Right hindlimb (tissue), 1 donor: ENCODE results near the gene BPIFB3.

Experiments used
- DNase-seq: peaks from one replicate; pipeline ENCODE4 v3.0.0-alpha.2; 2018

BPIFB3 gene, protein sequence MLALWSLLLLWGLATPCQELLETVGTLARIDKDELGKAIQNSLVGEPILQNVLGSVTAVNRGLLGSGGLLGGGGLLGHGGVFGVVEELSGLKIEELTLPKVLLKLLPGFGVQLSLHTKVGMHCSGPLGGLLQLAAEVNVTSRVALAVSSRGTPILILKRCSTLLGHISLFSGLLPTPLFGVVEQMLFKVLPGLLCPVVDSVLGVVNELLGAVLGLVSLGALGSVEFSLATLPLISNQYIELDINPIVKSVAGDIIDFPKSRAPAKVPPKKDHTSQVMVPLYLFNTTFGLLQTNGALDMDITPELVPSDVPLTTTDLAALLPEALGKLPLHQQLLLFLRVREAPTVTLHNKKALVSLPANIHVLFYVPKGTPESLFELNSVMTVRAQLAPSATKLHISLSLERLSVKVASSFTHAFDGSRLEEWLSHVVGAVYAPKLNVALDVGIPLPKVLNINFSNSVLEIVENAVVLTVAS

DNA sequence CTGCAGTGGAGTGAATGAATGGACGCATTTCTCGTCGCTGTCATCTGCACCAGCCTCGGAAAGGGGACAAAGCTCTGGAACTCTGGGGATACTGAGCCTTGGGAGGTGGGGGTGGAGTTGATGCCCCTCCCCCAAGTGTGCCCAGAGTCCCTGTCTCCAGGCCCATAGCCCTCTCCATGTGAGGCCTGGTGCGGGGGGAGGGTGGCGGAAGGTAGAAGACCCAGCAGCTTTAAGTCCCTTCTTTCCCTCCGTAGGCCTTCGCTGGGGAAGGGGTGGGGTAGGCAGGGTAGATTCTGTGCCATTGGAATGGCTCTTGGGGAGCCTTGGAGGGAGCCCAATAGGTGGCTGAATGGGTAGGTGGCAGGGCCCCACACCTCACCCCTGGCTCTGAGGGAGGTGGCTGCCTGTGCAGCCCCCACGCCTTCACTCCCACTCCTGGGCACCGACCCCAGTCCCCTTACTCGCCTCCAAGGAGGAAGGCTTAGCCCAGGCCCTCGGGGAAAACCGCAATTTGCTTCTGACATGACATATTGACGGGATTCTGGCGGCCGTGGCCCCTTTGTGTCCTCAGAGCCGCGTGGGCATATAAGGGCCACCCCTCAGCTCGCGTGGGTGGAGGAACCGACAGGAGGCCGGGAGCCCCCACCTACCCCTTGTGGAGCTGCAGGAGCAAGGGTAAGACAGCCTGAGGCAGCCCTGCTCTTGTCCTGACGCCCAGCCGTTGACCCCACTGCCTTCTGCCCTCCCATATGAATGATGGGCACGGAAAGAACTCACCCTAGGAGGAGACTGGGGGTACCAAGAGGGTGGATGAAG lies at the start of gene BPIFB3:
Gene BPIFB3 (plus strand): TSS at position 613 of the 816 bp plus-strand sequence. CDS start 1,533 bp downstream, outside the sequence.
- no peak for DNase-seq

DNA sequence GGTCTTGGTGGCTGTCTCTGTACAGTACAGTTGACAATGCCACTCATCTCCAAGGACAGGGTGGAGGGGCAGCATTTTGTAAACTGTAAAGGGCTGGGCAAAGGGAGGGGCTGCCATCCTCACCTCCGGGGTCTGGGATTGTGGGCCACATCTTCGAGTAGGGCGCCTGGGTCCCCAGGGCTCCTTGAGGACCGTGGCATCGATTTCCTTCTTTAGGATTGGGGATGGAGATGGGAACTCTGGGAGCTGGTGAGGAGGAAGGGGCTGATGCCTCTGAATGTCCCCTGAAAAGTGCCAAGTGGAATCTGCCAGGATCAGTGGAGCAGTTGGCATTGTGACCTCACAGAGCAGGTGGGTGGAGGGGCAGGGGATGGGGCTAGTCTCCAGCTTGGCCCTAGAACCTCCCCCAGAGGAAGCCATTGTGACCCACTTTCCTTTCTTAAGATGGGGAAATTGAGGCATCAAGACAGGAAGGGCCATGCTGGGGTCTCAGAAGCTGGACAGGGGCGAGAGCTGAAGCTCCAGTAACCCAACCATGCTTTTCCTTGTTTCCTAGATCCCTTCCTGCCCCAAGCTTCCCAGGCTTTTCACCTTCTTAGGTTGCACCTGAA lies 49.5 kb upstream of the BPIFB3 start, which contains the start of gene SUN5:
Gene SUN5 (minus strand): TSS at position 293 of the 611 bp plus-strand sequence. CDS start 93 bp downstream, at position 200.
- DNase-seq, result no peak

DNA sequence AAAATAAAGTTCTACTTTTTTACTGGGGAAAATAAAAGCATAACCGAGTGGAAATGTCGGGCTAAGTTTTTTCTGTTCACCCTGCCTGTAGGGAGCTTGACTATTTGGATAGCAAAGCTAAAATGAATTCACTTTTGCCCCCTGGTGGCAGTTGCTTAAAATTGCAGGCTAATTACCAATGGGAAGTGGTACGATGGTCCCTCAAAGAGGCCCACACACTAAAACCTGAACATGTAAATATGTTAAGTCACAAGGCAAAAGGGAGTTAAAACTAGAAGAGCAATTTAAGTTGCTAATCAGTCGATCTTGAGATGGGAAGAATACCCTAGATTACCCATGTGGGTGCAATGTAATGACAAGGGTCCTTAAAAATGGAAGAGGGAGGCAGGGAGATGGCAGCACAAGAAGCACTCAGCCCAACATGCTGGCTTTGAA lies 48.6 kb upstream of the BPIFB3 start:
- no peak for DNase-seq

DNA sequence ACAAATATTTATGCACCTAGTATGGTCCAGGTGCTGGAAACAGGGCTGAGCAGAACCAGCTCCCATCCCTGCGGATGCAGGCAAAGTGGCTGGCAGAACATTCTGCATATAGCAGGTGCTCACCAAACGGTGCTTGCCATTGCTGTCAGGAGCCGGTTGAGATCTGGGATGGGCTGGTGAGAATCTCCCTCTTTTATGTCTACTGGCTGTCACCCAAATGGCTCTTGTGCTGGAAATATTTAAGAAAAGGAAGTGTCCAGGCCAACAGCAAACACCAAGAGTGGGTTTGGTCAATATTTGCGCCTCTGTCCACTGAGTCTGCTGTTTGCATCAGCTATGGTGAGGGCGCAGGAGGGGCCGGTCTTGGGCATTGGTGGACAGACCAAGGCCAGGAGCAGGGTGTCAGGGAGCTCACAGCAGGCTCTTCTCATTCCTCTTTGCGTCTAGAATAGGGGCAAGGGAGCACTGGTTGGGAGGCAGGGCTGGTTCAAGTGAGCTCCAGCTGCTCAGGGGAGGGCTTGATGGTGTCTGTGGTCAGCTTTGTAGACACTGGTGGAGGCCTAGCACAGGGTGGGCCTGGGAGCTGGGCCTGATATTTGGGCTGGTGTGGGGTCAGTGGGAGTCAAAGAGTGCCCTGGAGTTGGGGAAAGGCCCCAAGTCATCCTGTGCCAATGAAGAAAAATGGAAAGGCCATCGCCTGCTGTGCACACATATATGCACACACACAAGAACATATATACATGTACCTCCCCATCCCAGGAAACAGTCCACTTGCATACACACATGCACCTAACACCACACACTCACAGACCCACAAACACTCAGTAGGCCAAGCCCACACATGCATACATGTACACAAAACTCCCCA lies 47.6 kb upstream of the BPIFB3 start:
- DNase-seq, result no peak

DNA sequence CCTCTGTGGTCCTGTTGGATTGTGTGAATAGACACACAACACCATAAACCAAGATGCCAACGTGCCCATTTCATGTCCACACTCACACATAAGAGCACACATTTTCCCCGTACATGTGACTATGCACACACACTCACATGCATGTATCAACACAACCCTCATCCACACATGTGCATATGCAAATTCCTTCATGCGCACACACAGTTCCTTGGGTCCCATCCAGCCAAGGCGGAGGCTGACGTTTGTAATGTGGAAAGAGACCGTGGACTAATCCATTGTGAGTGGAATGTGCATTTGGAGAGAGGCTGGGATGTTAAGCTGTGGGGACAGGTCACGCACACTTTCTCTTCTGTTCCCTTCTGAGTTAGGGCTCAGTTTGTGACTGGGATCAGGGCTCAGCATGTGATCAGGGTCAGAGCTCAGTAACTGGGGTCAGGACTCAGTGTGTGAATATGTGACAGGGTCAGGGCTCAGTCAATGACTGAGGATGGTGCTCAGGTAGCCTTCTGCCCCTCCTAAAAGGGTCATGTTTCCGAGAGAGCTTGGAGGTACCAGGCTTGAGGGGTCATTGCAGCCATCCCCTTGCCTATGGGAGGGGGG lies 46.8 kb upstream of the BPIFB3 start:
- no peak for DNase-seq

DNA sequence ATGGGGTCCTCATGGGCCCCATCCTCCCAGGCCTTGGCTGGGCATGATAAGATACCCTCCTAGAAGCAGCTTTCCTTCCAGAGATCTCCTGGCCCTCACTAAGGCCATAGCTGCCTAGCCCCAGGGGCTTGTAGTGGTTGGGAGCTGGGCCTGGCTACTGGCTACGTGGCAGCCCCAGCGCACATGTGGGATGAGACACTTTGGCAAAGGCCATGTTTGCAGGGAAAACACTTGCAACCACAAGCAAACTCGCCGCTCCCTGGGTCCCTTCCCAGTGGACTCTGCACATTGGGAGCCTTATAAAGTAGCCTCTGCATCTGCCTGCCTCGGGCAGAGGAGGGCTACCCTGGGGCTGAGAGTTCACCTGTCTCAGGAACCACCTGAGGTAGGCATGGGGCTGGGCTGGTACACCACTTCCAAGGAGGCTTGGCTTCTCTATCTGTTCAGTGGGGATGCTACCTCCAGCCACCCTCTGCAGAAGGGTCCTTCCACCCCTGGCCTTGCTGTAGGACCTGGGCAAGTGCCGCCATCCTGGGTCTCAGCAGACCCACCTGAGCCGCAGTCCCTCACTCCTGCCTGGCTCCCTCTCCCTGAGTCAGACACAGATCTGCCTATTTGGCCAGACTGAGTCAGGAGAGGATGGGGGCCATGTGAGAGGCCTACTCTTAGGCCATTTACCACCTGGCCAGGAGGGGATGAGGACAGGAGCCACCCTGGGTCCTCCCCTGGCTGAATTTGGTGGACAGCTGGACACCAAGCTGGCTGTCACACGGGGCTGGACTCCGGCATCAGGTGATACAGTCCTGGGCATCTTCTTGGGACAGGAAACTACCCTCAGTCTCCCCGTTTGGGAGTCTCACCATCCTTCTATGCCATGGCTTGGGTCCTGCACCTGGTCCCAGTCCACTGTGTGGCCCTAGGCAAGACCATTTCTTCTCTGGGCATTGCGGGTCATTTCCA lies 46.0 kb upstream of the BPIFB3 start, which contains the start of gene BPIFB2:
Gene BPIFB2 (plus strand): TSS at position 329 of the 960 bp plus-strand sequence. CDS start 871 bp downstream, outside the sequence.
- no peak for DNase-seq

DNA sequence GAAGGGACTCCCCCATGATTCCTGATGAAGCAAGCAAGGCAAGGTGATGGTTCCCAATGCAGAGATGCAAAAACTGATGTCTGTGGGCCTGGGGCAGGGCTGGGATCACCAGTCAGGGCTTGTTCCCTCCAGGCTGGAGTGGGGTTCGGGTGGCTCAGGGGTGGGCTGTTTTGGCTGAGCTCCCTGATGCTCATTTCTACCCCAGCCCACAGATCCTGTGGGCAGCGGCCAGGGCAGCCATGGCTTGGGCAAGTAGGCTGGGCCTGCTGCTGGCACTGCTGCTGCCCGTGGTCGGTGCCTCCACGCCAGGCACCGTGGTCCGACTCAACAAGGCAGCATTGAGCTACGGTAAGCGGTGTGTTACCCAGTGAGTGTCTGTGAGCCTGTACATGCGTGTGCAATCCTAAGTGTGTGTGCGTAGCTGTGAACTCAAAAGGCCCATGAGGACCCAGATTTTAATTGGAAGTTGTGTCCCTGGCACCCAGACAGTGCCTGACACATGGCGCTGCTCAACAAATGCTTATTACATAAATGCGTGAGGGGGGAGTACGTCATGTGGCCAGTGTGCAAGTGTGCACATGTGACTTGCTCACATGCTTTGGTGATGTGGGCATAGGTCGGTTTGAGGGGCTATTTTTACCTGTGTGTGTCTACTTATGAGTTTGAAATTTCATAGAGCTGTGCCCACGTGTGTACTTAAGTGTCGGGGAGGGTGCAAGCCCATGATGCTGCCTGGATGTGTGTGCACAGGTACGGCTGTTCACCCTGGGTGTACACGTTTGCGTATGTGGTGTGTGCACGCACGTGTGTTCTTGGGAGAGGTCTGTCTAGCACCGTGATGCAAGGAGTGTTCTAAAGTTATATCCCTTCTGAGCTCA lies 45.1 kb upstream of the BPIFB3 start:
- DNase-seq, result no peak

DNA sequence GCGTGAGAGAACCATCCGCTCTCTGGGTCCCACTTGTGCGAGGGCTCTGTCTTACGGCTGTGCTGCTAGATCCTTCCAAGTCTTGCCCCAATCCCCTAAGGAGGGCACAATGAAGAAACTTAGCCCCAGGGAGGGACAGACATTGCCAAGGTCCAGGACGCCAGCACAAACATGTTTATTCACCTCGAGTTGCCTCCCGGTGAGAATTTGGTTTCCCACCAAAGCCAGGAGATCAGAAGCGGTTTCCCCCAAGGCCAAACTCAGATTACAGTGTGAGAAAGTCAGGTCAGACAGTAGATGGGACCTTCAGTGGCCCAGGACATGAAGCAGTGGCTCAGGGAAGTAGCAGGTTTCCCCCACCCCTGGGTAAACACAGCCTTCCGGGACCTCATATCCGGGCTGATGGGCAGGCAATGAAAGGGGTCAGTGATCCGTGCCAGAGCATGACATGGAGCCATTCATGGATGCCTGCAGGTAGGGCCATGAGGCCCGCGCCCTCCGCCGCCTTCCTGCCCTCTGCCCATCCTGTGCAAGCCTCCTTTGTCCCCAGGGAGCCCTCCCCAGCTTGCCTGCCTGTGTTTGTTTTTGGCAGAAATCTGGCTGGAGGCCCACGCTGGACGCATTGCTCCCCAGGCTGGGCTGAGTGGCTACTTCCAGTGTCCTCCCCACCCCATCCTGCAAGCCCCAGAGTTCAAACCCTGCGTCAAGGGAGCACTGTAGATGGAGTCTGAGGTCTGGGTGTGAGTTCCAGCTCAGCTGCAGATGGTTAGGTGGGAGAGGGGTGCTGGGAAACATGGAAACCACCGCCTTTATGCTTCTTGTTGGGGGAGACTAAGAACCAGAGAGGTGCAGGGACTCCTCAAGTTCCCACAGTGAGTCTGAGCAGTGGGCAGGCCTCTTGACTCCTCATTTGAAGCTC lies 44.2 kb upstream of the BPIFB3 start:
- DNase-seq, result no peak

DNA sequence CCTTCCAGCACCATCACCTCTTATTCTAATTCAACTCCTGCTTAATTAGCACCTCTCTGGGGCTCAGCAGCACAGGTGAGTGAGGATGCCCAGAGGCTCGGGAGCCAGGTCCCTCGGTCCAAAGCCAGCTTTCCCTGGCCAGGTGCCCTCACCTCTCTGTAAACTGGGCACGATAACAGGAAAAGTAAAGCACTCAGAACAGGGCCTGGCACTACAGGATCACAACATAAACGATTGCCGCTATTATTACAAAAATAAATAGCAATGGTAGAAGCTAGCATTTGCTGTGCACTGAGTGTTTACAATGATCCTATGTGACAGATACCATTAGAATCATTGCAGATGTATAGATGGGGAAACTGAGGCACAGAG lies 43.6 kb upstream of the BPIFB3 start:
- no peak for DNase-seq

DNA sequence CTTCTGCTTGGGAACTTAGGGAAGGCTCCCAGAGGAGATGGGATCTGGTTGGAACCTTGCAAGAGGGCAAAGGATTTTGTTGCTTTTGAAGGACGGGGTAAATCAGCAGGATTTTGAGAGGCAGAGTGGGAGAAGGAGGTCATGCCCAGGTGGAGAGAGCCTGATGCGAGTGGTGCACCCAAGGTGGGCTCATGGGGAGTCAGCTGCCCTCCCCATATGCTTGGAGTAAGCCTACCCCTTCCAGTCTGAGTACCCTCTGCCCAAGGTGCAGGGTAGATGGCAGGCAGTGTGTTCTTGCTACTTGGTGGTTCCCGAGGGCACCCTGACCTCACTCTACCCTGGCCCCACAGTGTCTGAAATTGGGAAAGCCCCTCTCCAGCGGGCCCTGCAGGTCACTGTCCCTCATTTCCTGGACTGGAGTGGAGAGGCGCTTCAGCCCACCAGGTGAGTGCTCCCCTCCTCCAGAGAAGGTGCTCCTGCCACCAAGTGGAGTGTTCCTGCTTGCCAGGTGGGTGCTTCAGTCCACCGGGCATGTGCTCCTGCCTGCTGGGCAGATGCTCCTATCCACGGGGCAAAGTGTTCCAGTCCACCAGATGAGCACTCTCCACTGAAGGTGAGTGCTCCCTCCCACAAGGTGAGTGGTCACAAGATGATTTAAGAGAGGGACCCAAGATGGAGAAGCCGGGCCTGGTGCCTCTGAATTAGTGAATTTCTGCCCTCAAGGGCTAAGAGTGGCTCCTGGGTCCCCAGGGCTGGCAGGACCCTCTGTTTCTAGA lies 42.8 kb upstream of the BPIFB3 start:
- no peak for DNase-seq

DNA sequence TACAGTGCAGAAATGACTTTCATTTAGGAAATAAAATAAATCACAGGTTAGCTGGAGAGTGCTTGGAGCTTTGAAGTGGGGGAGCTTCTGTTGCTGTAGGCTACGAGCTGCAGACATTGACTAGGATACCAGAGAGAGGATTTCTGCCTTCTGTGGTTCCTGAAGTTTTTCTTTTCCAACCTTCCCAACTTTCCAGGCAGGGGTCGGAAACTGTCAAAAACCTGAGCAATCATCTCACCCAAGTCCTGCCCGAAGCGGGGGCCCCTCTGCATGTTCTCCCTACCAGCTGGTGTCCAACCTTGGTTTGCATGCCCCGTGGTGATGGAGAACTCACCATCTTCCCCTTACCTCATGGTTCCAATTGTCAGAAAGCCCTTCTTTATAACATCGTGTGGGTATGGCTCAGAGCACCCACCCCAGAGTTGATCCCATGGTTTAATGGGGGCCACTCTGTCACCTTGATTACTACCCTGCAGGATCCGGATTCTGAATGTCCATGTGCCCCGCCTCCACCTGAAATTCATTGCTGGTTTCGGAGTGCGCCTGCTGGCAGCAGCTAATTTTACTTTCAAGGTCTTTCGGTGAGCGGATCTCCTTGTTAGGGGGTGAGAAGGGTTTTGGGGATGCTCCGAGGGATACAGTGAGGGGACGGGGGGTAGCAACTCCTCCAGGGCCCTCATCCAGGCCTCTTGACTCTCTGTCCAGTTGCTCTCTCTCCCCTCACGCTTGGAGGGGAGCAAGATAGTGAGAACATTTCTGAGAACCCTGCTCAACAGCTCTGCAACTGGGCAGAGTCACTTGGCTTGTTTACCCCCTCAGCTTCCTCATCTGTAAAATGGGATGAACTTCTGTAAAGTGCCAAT lies 41.1 kb upstream of the BPIFB3 start:
- no peak for DNase-seq

DNA sequence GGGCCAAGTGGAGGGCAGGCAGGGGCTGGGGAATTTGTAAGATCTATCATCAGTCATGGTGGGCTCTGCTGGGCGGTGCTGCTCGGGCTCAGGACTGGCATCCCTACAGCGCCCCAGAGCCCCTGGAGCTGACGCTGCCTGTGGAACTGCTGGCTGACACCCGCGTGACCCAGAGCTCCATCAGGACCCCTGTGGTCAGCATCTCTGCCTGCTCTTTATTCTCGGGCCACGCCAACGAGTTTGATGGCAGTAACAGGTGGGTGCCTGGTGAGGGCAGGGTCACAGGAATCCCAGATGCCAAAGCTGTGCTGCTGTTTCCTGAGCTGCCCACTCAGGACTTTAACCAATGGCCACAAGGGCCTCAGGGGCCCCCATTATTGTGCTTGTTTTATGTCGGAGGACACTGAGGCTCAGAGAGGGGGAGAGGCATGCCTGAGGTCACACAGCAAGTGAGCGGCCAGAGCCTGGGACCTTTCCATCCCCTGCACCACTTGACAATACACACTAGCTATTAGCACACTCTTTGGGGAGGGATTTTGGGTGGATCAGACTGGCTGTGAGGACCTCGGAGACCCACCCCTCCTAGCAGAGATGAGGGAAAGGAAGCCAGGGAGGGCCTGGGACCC lies 39.9 kb upstream of the BPIFB3 start:
- no peak for DNase-seq

DNA sequence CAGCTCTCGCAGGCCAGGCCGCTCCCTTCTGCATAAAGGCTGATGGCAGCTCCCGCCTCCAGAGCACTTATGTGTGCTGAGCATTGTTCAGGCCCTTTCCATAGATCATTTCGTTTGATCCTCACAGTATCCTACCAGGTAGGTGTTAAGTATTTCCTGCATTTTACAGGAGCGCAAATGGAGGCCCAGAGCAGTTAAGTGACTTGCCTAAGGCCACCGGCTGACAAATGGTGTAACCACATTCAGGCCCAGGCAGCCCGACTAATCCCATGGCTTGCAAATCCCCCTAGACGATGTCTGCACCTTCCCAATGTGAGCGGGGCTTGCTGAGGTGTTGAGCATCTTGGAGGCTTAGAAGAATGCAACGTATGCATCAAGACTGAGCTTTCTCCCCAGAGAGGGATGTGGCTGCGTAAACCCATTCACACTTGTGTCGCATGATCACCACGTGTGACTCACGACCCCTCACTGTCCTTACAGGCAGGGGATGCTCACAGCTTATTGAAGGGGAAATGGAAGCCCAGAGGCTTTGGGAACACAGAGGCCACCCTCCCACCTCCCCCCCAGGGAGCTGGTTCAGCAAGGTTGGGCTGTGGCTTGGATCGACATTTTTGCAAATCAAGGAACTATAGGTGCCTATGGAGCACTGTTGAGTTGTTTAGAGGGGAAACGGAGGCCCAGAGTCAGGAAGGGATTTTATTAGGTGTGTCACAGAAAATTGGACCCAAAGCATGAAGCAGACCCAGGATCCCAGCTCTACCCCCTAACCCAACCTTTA lies 39.2 kb upstream of the BPIFB3 start:
- no peak for DNase-seq

DNA sequence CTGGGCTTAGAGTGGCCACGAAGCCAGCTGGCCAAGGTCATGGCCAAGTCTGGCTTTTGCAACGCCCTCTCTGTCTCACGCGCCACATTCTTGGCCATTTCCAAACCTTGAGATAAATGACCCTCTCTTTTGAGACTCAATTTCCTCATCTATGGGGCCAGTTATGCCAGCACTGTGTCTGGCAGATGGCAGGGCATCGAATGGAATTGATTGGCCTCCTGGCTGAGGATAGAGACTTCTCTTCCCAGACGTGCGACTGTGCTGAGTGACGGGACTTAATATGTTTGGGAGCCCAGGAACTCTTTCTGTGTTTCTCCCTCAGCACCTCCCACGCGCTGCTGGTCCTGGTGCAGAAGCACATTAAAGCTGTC lies 38.6 kb upstream of the BPIFB3 start:
- no peak for DNase-seq
